ENCODE data around the gene NABP2. TPM values are rescaled to one million over a fixed set of nuclear protein-coding genes. Genes with fewer than 3 reads are reported as not detected.

The NABP2 gene
- total RNA-seq, 1 donor from 2014 or later = 27.9 TPM

GRCh38 chr12:56278905-56279304 lies 54.8 kb downstream of the NABP2 start:
- no peak for DNase-seq (ENCODE audit: low spot score)

Other genes with a start within 250 kb of the NABP2 start
- 58.5 TPM for gene SUOX, start 227.1 kb upstream of the NABP2 start, total RNA-seq
- 14.6 TPM for gene IKZF4, start 203.3 kb upstream of the NABP2 start, total RNA-seq
- gene RPS26, start 182.4 kb upstream of the NABP2 start, total RNA-seq = 57.0 TPM
- gene ERBB3, start 144.2 kb upstream of the NABP2 start, total RNA-seq = 129 TPM
- 139 TPM for gene PA2G4, start 119.8 kb upstream of the NABP2 start, total RNA-seq
- 5,339 TPM for gene RPL41, start 107.7 kb upstream of the NABP2 start, total RNA-seq
- 9.8 TPM for gene ZC3H10, start 106.1 kb upstream of the NABP2 start, total RNA-seq
- 131 TPM for gene ESYT1, start 96.1 kb upstream of the NABP2 start, total RNA-seq
- gene MYL6B, start 71.8 kb upstream of the NABP2 start, total RNA-seq = 37.8 TPM
- gene MYL6, start 66.0 kb upstream of the NABP2 start, total RNA-seq = 1,884 TPM
- 142 TPM for gene SMARCC2, start 34.9 kb upstream of the NABP2 start, total RNA-seq
- gene RNF41, start 2.4 kb upstream of the NABP2 start, total RNA-seq = 48.8 TPM
- 0.57 TPM for gene SLC39A5, start 5.7 kb downstream of the NABP2 start, total RNA-seq
- gene ANKRD52, start 34.0 kb downstream of the NABP2 start, total RNA-seq = 43.9 TPM
- gene COQ10A, start 42.6 kb downstream of the NABP2 start, total RNA-seq = 7.6 TPM
- 196 TPM for gene CS, start 76.0 kb downstream of the NABP2 start, total RNA-seq
- gene CNPY2, start 91.6 kb downstream of the NABP2 start, total RNA-seq = 122 TPM
- gene PAN2, start 109.7 kb downstream of the NABP2 start, total RNA-seq = 103 TPM
- 0.49 TPM for gene IL23A, start 114.5 kb downstream of the NABP2 start, total RNA-seq
- gene STAT2, start 135.8 kb downstream of the NABP2 start, total RNA-seq = 158 TPM
- gene APOF, start 138.5 kb downstream of the NABP2 start, total RNA-seq = not detected
- 11.0 TPM for gene TIMELESS, start 225.1 kb downstream of the NABP2 start, total RNA-seq
- not detected for gene MIP, start 230.3 kb downstream of the NABP2 start, total RNA-seq
- gene SPRYD4, start 244.2 kb downstream of the NABP2 start, total RNA-seq = 6.8 TPM

All from ureter (tissue), 1 donor.